HG03558 (cell line): ENCODE measurements around the gene PARP8.

ENCODE experiments used
- ATAC-seq: cut with Tn5 transposase; IDR thresholded peaks from one replicate; pipeline ENCODE4 v1.9.1; 2021; ENCODE audit warnings: moderate number of reproducible peaks; ENCODE audit not compliant: unreplicated experiment; ENCODE audit errors: extremely low read depth

PARP8 gene

GRCh38 chr5:50881407-50881806 is 215.0 kb downstream of the PARP8 start:
- no peak for ATAC-seq

GRCh38 chr5:50886657-50887345 is 220.4 kb downstream of the PARP8 start:
- no peak for ATAC-seq

DNA sequence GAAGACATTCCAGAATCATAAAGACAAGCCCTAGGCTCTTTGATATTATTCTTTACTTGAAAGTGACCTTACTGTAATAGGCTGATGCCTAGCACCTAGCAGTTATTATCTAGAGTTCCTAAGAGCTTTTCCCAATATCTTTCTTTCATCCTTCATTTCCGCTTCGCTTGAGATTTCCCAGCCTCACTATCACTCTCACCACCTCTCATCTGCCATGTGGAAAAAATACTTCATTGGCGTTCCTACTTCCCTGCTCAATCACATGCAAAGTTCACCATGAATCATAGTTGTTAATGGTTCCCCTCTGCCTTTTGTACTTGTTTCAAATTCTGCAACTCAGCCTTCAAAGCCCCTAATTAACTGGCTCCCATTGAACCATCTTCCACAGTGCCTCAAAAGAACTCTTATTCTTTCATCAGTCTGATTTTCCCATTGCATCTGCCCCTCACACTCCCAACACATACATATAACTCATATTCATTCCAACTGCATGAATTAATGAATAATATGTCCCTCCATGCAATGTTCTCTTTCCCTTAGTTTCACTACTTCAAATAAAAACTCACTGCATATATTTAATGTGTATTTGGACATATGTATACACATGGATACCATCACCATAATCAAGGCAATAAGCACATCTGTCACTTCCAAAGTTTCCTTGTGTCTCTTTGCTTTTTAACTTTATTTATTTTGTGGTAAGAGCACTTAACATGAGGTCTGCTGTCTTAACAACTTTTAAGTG is 221.6 kb downstream of the PARP8 start:
- no peak for ATAC-seq

DNA sequence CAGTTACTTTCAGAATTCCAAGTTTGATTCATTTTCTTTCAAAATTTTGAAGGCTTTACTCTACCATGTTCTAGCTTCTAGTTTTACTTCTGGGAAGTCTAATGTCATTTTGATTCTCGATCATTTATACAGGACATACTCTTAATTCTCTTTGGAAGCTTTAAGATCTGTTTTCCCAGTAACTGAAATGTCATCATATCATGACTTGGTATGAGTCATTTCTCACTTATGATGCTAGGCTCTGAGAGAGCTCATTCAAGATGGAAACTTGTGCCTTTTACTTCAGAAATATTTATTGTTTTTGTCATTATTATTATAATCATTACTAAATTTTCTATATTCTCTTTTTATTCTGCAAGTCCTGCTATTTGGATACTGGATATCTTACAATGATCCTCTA is 222.3 kb downstream of the PARP8 start:
- ATAC-seq = no peak

DNA sequence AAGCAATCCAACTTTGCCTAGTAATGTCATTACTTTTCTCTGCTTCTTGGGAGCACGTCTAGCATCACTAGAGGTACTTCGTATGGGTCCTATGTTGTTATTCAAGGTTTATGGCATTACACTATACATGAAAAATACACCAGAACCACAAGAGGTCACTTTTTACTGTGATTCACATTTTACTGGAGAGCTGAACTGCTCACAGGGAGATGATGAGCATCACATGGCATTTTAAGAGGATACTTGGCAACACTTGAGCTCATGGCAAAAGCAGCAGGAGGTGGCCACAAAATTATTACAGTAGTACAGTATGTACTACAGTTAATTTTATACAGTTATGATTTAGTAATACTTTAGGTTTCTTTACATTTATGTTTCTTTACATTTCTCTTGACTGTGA is 223.4 kb downstream of the PARP8 start:
- ATAC-seq = no peak
